ENCODE measurements around the gene TRABD2A. TPM values are rescaled to one million over a fixed set of nuclear protein-coding genes. Genes with fewer than 3 reads are reported as not detected.

Gene TRABD2A
- total and polyA plus RNA-seq, 2 donors: 1.6 to 13.8 TPM

DNA sequence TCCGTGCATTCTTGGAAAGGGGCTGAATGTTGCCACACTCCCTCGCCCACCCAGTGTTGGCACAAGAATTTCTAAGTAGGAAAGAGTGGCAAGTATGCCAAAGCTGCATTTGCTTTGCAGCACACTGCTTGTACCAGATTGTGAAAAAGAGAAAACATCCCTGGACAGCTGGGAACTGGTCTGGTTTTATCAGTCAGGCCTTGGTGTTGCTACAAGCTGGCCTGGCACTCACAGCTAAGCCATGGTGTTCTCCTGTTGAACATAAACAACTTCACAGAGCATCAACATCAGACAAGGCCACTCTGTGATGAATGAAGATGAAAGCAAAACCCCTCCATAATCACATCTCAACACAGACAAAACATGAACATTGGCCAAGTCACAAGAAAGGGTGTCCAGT, 4.2 kb upstream of the TRABD2A start:
- DNase-seq (ENCODE audit: low read depth in 6 of 9, low spot score in 9 of 9): no peak
- Histone ChIP-seq H3K4me3 (ENCODE audit: low read length in 2 of 2) (no peak overlapping the region), H3K27me3 (ENCODE audit: control insufficient read depth in 2 of 2, insufficient read depth in 1 of 2, low read length in 1 of 2) (peaks cover 22 to 26% of the 10 kb centered on the region in 2 donors), H3K27ac (ENCODE audit: low read depth in 1 of 2, low read length in 1 of 2) (no peak overlapping the region), H3K4me1 (ENCODE audit: control insufficient read depth in 2 of 2, insufficient read depth in 2 of 2, low read length in 2 of 2) (peaks cover 14 to 33% of the 10 kb centered on the region in 2 donors), H3K9me3 (ENCODE audit: control insufficient read depth in 2 of 2, insufficient read depth in 1 of 2, low read length in 1 of 2) (no peaks in the 10 kb centered on the region), H3K36me3 (ENCODE audit: control insufficient read depth in 2 of 2, insufficient read depth in 2 of 2, low read length in 1 of 2) (no peaks in the 10 kb centered on the region)
- 98% methylated on average over 2 of the region's 2 CpGs for WGBS

DNA sequence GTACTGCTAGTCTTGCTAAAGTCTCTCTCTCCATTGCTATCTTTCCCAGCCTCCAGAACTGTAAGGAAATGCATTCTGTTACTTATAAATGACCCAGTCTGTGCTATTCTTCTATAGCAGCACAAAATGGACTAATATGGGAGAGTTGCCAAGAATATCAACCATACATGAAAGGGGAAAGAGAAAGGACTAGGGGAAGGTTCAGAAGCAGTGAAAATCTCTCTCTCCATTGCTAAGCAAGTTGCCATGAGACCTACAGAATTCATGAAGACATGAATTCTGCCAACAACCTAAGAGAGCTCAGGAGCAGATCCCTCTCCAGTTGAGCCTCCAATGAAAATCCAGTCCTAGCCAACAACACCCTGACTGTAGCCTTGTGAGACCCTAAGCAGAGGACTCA, 3.6 kb upstream of the TRABD2A start:
- Histone ChIP-seq H3K36me3 (ENCODE audit: control insufficient read depth in 2 of 2, insufficient read depth in 2 of 2, low read length in 1 of 2) (no peaks in the 10 kb centered on the region), H3K4me3 (ENCODE audit: low read length in 2 of 2) (no peak overlapping the region), H3K27me3 (ENCODE audit: control insufficient read depth in 2 of 2, insufficient read depth in 1 of 2, low read length in 1 of 2) (peaks cover 29 to 32% of the 10 kb centered on the region in 2 donors), H3K9me3 (ENCODE audit: control insufficient read depth in 2 of 2, insufficient read depth in 1 of 2, low read length in 1 of 2) (no peaks in the 10 kb centered on the region), H3K4me1 (ENCODE audit: control insufficient read depth in 2 of 2, insufficient read depth in 2 of 2, low read length in 2 of 2) (peaks cover 14 to 35% of the 10 kb centered on the region in 2 donors), H3K27ac (ENCODE audit: low read depth in 1 of 2, low read length in 1 of 2) (no peak overlapping the region)
- DNase-seq (ENCODE audit: low read depth in 6 of 9, low spot score in 9 of 9): no peak

DNA sequence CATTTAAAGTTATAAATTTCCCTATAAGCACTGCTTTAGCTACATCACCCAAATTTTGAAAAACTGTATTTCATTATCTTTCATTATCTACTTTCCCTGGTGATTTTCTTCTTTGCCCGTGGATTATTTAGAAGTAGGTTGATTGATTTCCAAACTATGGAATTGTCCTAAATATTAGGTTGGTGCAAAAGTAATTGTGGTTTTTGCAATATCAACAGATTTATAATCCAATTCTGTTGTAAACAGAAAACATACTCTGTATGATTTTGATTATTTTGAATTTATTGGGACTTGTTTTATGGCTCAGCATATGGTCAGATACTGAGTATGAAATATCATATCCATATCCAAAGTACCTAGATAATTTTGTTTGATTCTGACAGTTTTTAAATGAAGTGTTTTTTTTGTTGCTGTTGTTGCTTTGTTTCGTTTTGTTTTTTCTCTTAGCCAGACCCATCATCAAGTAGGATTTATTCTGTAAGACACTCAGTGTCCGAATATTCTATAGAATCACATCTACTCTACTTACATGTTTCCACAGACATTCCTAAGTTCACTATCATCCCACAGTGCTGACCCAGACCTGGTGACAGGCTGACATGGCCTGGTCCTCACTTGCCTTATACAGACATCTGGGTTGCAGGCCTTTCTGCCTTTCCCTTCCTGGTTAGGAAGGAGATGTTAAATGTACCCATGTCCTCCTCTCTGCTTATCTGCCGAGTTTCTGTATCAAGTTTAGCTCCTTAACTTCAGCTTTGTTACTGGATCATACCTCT, 2.1 kb upstream of the TRABD2A start:
- Histone ChIP-seq H3K9me3 (ENCODE audit: control insufficient read depth in 2 of 2, insufficient read depth in 1 of 2, low read length in 1 of 2) (no peaks in the 10 kb centered on the region), H3K36me3 (ENCODE audit: control insufficient read depth in 2 of 2, insufficient read depth in 2 of 2, low read length in 1 of 2) (no peaks in the 10 kb centered on the region), H3K4me1 (ENCODE audit: control insufficient read depth in 2 of 2, insufficient read depth in 2 of 2, low read length in 2 of 2) (peaks cover 6 to 22% of the 10 kb centered on the region in 2 donors), H3K27ac (ENCODE audit: low read depth in 1 of 2, low read length in 1 of 2) (no peak overlapping the region), H3K4me3 (ENCODE audit: low read length in 2 of 2) (no peak overlapping the region), H3K27me3 (ENCODE audit: control insufficient read depth in 2 of 2, insufficient read depth in 1 of 2, low read length in 1 of 2) (peaks cover 39 to 47% of the 10 kb centered on the region in 2 donors)
- WGBS: 95% methylated on average over 4 of the region's 4 CpGs
- DNase-seq (ENCODE audit: low read depth in 6 of 9, low spot score in 9 of 9): no peak

DNA sequence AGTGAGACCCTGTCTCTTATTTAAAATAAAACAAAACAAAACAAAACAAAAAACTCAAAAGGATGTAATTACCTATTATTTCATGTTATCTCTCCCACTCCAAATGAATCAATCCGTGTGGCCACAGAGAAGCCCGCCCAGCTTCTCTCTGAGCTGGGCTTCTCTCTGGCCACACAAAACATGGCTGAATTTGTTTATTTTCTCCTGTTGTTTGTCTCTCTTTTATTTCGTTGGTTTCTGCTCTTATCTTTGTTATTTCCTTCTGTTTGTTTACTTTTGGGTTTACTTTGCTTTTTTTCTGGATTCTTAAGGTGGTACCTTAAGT, 1.5 kb upstream of the TRABD2A start:
- H3K9me3 ChIP-seq (ENCODE audit: control insufficient read depth in 2 of 2, insufficient read depth in 1 of 2, low read length in 1 of 2): no peaks in the 10 kb centered on the region
- no peak overlapping the region for H3K4me3 ChIP-seq (ENCODE audit: low read length in 2 of 2)
- WGBS: 63% methylated on average over 3 of the region's 3 CpGs
- H3K4me1 ChIP-seq (ENCODE audit: control insufficient read depth in 2 of 2, insufficient read depth in 2 of 2, low read length in 2 of 2): peaks cover 6 to 22% of the 10 kb centered on the region in 2 donors
- DNase-seq (ENCODE audit: low read depth in 6 of 9, low spot score in 9 of 9): no peak
- H3K27ac ChIP-seq (ENCODE audit: low read depth in 1 of 2, low read length in 1 of 2): no peak overlapping the region
- H3K36me3 ChIP-seq (ENCODE audit: control insufficient read depth in 2 of 2, insufficient read depth in 2 of 2, low read length in 1 of 2): no peaks in the 10 kb centered on the region
- H3K27me3 ChIP-seq (ENCODE audit: control insufficient read depth in 2 of 2, insufficient read depth in 1 of 2, low read length in 1 of 2): peaks cover 39 to 53% of the 10 kb centered on the region in 2 donors

DNA sequence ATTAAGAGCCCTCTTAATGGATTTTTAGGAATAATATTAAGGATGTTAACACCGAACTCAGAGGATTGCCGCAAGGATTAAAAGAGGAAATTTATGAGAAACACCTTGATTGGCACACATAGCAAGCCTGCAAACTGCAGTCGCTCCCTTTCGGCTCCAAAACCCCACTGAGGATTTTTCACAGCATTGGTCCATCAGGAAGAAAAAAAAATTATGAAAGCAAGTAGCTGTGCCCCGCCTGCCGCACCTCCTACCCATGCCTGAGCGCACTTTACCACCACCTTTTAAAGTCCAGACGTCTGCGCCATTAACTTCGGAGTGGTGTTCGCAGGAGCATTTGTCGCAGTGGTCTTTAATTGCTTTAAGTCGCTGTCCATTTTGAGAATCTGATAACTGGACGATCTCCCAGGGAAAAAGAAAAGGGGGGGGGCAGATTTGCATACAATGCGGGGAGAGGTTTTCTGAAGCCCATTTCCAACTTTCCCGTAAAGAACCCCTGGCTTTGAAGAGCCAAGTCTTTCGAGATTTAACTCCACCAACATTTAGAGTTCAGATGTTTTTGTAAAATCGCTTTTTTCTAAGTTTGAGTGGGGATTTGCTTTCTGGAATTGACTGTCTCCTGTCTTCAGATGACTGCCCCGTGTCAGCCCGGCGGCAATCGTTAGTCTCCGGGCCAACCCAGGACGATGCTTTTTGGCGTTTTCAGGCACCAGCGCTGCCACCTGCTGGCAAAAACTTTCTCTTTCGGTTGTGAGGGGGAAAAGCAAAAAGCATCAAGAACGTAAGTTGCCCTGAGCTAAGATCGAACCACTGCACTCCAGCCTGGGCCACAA, 913 bp upstream of the TRABD2A start:
- Histone ChIP-seq H3K4me1 (ENCODE audit: control insufficient read depth in 2 of 2, insufficient read depth in 2 of 2, low read length in 2 of 2) (peaks cover 6 to 22% of the 10 kb centered on the region in 2 donors), H3K9me3 (ENCODE audit: control insufficient read depth in 2 of 2, insufficient read depth in 1 of 2, low read length in 1 of 2) (no peaks in the 10 kb centered on the region), H3K36me3 (ENCODE audit: control insufficient read depth in 2 of 2, insufficient read depth in 2 of 2, low read length in 1 of 2) (no peaks in the 10 kb centered on the region), H3K27ac (ENCODE audit: low read depth in 1 of 2, low read length in 1 of 2) (peak overlapping the region in 1 of 2 donors; percentile 31), H3K4me3 (ENCODE audit: low read length in 2 of 2) (peak overlapping the region; percentile 32 to 59), H3K27me3 (ENCODE audit: control insufficient read depth in 2 of 2, insufficient read depth in 1 of 2, low read length in 1 of 2) (peaks cover 39 to 59% of the 10 kb centered on the region in 2 donors)
- peak in 4 of 9 donors; percentile 71 to 89 (median 76) for DNase-seq (ENCODE audit: low read depth in 6 of 9, low spot score in 9 of 9)
- WGBS: under 1% methylated on average over 29 of the region's 29 CpGs

DNA sequence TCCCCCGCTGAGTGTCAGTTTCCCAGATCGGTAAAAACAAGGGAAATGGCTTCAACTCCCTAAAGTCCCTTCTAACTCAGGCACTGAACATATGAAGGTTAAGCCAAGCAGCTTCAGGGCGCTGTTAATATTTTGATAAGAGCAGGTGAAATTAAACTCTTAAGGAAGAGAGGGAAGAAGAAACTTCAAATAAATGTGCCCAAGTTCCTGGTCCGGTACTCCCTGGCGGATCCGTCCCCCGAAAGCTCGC, 564 bp downstream of the TRABD2A start:
- Histone ChIP-seq H3K36me3 (ENCODE audit: control insufficient read depth in 2 of 2, insufficient read depth in 2 of 2, low read length in 1 of 2) (no peaks in the 10 kb centered on the region), H3K27ac (ENCODE audit: low read depth in 1 of 2, low read length in 1 of 2) (peak overlapping the region in 1 of 2 donors; percentile 36), H3K27me3 (ENCODE audit: control insufficient read depth in 2 of 2, insufficient read depth in 1 of 2, low read length in 1 of 2) (peaks cover 39 to 62% of the 10 kb centered on the region in 2 donors), H3K4me1 (ENCODE audit: control insufficient read depth in 2 of 2, insufficient read depth in 2 of 2, low read length in 2 of 2) (peaks cover 6 to 22% of the 10 kb centered on the region in 2 donors), H3K4me3 (ENCODE audit: low read length in 2 of 2) (peak overlapping the region; percentile 23 to 59), H3K9me3 (ENCODE audit: control insufficient read depth in 2 of 2, insufficient read depth in 1 of 2, low read length in 1 of 2) (no peaks in the 10 kb centered on the region)
- WGBS: 1% methylated on average over 8 of the region's 8 CpGs
- DNase-seq (ENCODE audit: low read depth in 6 of 9, low spot score in 9 of 9): no peak

DNA sequence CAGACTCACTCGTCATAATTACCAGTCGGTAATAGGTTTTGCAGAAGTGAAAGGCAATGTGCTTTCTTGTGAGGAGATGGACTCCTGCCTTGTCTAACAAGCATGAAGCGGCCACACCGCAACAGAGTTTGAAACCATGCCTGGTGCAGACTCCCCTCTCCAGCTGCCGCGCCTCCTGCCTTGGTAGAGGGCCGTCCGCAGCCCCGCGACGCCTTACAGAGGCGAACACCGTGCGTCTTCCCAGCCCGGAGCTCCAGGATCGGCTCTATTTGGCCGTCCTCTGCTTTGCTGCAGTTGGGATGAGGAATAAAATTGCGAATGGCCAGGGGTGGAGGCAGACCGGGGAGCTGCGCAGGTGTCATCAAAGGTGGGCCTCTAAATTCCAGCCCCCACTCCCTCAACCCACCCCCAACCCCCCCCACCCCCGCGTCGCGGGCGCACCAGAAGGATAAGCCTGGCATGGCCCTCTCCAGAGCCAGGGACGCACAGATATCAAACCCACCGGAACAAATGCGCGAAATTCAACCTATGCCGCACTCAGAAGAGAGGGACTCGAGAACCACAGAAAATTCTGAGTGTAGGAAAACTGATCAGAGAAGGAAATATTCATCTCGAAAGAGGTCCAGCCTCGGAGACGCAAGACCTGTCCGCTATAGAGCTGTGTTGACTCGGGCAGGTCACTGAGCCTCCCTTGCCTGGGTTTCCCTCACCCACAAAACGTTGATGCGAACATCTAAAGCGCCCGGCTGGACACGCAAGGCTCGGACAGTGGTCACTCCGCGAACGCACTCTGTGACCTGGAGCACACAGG, 1.1 kb downstream of the TRABD2A start:
- no peaks in the 10 kb centered on the region for H3K36me3 ChIP-seq (ENCODE audit: control insufficient read depth in 2 of 2, insufficient read depth in 2 of 2, low read length in 1 of 2)
- WGBS: 4% methylated on average over 45 of the region's 45 CpGs
- H3K9me3 ChIP-seq (ENCODE audit: control insufficient read depth in 2 of 2, insufficient read depth in 1 of 2, low read length in 1 of 2): no peaks in the 10 kb centered on the region
- peak overlapping the region in 1 of 2 donors; percentile 36 for H3K27ac ChIP-seq (ENCODE audit: low read depth in 1 of 2, low read length in 1 of 2)
- H3K4me3 ChIP-seq (ENCODE audit: low read length in 2 of 2): peak overlapping the region; percentile 23 to 59
- no peak for DNase-seq (ENCODE audit: low read depth in 6 of 9, low spot score in 9 of 9)
- peaks cover 39 to 62% of the 10 kb centered on the region in 2 donors for H3K27me3 ChIP-seq (ENCODE audit: control insufficient read depth in 2 of 2, insufficient read depth in 1 of 2, low read length in 1 of 2)
- peaks cover 6 to 22% of the 10 kb centered on the region in 2 donors for H3K4me1 ChIP-seq (ENCODE audit: control insufficient read depth in 2 of 2, insufficient read depth in 2 of 2, low read length in 2 of 2)

DNA sequence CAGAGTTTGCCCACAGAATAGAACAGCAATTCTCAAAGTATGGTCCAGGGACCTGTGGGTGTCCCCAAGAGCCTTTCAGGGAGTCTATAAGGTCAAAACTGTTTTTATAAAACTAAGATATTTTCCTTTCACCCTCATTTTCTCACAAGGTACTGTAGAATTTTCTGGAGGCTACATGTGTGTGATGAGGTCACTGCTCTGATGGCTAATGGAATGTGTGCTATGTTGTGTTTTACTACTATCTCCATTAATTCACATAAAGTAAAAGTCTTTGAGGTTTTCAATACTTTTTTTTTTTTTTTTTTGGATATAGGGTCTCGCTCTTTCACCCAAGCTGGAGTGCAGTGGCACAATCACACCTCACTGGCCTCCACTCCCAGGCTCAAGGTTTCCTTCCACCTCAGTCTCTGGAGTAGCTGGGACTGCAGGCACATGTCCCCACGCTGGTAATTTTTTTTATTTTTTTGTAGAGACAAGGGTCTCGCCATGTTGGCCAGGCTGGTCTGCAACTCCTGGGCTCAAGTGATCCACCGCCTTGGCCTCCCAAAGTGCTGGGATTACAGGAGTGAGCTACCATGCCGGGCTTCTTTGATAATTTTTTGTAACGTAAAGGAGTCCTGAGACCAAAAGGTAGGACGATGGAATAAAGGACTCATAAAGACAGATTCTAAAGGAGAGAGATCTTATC, 1.8 kb downstream of the TRABD2A start:
- WGBS: 84% methylated on average over 7 of the region's 7 CpGs
- DNase-seq (ENCODE audit: low read depth in 6 of 9, low spot score in 9 of 9): no peak
- H3K4me1 ChIP-seq (ENCODE audit: control insufficient read depth in 2 of 2, insufficient read depth in 2 of 2, low read length in 2 of 2): peaks cover 6 to 22% of the 10 kb centered on the region in 2 donors
- H3K27me3 ChIP-seq (ENCODE audit: control insufficient read depth in 2 of 2, insufficient read depth in 1 of 2, low read length in 1 of 2): peaks cover 39 to 62% of the 10 kb centered on the region in 2 donors
- H3K9me3 ChIP-seq (ENCODE audit: control insufficient read depth in 2 of 2, insufficient read depth in 1 of 2, low read length in 1 of 2): peaks cover 0 to 1% of the 10 kb centered on the region in 2 donors
- no peaks in the 10 kb centered on the region for H3K36me3 ChIP-seq (ENCODE audit: control insufficient read depth in 2 of 2, insufficient read depth in 2 of 2, low read length in 1 of 2)
- peak overlapping the region in 1 of 2 donors; percentile 38 for H3K27ac ChIP-seq (ENCODE audit: low read depth in 1 of 2, low read length in 1 of 2)
- peak overlapping the region in 1 of 2 donors; percentile 59 for H3K4me3 ChIP-seq (ENCODE audit: low read length in 2 of 2)

Data from thymus (tissue), 11 donors.